HG02884 (cell line): ENCODE measurements around the gene SREBF1.

ENCODE experiments used
- ATAC-seq: cut with Tn5 transposase; IDR thresholded peaks from one replicate; pipeline ENCODE4 v1.9.1; 2021; ENCODE audit warnings: mild to moderate bottlenecking, moderate library complexity; ENCODE audit not compliant: unreplicated experiment

The SREBF1 gene

DNA sequence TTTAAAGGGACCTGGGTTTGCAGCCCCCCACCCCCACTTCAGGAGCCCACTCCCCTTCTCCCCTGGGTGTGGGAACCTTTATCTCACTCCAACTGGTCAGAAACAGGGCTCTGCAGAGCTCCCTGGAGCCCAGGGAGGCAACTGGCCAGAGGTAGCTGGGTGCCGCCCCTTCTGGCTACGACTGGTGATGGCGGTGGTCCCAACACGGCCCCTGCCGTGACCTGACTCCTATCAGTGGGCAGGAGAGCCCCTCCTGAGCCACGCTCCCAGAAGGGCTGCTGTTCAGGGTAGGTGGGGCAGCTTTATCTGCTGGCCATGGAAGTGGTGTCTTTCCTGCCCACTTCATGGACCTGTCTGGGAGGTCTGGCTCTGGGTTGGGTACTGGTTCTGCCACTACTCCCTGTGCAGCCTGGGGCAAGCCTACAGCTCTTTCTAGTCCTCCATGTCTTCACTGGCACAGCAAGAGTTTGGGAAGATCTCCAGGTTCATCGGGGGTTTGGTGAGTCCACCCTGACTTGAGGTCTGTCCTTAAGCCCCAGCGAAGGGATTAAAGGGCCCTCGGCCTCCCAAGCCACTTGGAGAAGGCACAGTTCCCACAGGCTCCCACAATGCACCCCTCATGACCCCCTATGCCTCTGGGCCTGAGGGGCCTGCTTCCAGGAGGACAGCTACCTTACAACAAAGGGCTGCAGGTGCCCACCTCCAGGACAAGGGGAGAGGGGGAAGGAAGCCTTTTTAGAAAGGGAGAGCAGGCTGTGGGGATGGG is 5.5 kb upstream of the SREBF1 start:
- ATAC-seq = no peak

DNA sequence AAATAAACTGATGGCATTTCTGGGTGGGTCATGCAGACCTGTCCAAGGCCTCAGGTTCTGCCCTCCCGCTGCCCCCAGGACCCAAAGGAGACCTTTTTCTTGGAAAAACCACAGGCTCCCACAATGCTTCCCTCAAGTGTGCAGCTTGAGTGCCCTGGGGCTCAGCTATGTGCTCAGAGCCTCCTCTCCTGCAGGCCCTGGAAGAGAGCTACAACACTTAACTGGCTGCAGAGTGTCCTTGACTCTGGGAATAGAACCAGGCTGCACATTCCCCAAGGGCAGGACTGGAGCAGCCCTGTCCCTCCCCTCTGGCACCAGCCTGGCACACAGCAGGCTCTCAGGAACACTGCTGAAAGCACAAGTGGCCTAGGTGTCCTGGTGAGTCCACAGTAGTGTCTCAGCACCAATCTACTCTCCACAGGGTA is 4.8 kb upstream of the SREBF1 start:
- ATAC-seq = no peak

- ATAC-seq = no peak
Observed at GRCh38 chr17:17840751-17841591, 4.2 kb upstream of the SREBF1 start.

DNA sequence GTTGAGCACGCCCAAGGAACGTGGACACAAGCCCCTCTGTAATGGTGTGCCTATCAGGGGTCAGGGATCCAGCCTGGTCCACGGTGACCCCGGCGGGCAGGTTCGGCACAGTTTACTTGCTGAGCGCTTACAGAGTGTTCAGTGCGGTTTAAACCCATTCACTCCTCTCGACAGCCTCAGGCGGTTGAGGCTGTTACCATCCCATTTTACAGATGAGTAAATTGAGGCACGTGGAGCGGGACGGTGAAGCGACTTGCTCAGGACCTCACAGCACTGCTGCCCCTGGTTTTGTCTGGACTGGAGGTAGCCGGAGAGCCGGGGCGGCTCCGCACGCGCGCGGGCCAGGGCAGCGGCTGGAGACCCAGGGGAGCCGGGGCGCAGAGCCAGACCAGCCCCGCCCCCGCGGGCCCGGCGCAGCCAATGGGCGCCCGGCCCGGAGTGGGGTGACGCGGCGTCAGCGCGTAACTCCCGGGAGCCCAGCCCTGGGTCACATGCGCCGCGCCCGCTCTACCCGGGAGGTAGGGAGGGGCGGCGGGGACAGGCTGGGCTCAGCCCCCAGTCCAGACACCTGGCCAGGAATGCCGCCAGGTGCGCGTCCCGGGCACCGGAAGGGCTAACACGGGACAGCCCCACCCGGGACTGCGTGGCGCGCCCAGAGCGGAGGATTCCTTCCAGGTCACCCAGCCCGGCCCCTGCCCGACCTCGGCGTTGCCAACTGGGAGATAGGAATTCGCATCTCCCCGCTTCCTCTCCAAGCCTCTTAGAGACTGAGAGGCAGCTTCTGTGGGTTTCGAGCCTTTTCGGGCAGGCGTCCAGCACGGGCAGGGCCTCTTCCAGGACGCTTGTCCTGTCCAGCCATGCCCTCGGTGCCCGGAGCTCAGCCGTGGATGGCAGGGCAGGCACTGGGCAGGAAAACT is 3.3 kb upstream of the SREBF1 start:
- peak; percentile 54 for ATAC-seq

GRCh38 chr17:17837966-17838962 is 1.5 kb upstream of the SREBF1 start:
- ATAC-seq = no peak

GRCh38 chr17:17837380-17837821 is 615 bp upstream of the SREBF1 start:
- ATAC-seq = no peak

DNA sequence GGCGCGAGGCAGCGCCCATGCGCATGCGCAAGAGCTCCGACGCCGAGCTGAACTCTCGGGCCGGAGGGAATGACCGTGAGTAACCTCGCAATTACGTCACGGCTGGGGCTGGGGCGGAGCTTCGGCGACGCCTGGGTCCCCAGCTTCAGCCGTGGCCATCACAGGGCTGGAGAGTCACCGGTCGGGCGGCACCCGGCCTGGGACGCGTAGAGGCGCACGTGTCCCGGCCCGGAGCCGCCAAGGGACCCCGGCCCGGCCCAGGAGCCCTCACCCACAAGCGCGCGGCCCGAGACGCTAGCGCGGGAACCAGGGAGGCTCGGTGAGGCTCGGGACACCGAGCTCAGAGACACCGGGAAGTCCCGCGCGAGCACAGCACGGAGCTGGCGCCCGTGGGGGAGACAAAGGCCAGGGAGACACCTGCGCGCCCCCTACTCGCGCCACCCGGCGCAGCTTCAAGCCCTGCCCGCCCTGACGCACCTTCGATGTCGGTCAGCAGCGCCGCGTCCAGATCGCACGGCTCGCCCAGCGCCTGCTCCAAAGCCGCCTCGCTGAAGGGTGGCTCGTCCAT is 452 bp downstream of the SREBF1 start:
- ATAC-seq = peak; percentile 49

DNA sequence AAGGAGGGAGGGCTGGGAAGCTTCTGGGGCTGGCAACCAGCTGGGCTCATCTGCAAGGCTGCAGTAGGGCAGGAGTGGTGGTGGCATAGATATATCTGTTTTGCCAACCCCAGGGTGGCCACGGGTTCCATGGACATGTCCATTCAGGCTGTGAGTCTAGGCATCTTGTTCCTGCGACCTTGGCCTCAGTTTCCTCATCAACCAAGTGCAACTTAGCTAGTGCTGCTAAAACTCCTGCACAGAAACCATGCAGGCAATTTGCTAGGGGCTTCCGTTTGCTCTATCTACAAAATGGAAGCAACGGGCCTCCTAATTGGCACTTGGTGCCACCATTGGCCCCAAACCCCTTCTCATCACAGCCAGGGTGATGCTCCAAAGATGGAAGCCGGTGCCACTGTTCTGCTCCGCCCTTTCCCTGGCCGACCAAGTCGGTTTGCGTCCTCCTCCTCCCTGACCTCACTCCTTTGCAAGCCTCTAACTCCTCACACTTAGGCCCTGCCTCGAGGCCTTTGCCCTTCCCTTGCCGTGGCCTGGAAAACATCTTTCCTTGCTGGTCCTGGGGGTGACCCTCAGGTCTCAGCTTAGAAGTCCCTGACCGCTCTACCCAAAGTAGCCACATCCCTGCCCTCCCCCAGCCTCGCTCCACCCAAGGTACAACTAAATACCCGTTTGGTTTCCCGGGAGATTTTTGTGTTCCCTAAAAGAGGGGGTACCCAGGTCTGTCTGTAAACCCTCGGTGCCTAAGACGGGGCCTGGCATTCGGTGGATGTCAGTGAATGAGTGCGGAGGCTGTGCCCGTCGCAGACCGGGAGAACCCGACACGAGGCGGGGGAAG is 1.2 kb downstream of the SREBF1 start:
- no peak for ATAC-seq

DNA sequence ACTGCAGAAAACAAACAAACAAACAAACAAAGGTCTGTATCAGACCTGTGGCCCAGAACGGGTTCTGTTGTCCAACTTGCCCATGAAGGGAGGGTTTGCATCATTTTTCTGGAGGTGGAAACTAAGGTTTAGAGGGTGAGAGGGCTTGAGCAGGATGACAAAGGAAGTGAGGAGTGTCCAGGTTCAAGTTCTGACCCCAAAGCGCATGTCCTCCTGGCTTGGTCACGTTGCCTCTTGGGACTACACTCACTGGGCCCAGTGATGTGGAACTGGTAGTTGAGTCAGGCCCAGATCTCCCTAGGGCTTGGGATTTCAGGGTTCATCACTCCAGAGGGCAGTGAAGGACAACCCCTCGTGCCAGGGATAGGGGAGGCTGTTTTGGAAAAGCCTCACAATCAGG is 1.8 kb downstream of the SREBF1 start:
- no peak for ATAC-seq

DNA sequence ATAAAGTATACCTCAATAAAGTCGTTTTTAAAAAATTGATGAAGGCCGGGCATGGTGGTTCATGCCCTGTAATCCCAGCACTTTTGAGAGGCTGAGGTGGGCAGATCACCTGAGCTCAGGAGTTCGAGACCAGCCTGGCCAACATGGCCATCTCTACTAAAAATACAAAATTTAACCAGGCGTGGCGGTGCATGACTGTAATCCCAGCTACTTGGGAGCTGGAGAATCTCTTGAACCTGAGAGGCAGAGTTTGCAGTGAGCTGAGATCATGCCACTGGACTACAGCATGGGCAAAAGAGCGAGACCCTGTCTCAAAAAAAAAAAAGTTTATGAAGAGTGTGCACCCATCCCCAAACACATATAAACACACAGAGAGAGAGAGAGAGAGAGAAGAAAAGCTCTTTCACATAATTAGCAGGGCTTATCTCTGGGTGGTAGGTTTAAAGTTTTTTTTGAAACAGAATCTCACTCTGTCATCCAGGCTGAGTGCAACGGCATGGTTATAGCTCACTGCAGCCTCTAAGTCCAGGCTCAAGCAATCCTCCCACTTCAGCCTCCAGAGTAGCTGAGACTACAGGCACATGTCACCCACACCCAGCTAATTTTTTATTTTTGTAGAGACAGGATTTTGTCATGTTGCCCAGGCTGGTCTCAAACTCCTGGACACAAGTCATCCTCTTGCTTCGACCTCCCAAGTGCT is 3.0 kb downstream of the SREBF1 start:
- ATAC-seq = no peak

DNA sequence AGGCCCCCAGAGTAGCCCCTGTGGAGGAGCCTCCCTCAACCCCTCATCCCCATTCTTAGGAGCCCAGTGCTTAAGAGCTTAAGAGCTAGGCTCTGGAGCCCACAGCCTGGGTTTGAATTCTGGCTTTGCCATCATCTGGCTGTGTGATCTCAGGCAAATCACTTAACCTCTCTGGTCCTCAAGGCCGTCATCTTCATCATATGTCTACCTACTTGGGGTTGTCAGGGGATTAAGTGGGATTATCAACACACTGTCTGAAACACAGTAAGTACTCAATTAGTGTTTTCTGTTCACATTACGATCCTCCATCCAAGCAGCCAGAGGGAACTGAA is 4.8 kb downstream of the SREBF1 start:
- no peak for ATAC-seq

DNA sequence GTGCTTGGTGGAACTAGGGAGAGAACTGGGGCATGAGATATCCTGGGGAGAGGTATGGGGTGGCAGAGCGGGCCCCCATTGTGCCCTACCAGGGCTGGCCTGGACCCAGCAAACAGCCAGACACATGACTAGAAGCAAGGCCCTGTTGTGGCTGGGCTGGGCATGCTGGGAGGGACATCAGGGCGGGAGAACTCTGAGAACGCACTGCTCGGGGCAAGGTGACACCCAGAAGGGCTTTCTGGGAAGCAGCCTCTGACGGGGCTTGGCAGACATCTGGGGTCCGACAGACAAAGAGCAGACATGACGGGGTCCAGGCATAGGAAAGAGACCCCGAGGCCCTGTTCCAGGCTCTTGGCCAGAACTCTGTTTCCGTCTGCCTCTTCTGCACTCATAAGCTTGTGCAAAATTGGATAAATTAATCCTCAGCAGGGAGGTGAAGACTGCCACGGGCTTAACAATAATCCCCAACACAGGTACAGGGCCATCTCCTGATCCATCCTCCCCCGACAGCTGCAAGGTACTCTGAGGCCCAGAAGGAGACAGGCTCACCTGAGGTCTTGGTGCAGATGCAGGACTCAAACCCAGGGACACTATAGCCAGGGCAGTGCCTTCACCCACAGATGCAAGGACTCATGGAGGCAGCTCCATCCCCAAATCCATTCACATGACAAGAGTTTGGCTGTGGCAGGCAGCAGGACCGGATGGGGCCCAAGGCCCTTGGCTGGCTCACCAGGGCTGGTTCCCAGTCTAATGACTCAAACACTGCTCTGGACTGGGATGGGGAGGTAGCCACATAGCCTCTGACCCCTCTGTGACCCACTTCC is 5.4 kb downstream of the SREBF1 start:
- no peak for ATAC-seq

DNA sequence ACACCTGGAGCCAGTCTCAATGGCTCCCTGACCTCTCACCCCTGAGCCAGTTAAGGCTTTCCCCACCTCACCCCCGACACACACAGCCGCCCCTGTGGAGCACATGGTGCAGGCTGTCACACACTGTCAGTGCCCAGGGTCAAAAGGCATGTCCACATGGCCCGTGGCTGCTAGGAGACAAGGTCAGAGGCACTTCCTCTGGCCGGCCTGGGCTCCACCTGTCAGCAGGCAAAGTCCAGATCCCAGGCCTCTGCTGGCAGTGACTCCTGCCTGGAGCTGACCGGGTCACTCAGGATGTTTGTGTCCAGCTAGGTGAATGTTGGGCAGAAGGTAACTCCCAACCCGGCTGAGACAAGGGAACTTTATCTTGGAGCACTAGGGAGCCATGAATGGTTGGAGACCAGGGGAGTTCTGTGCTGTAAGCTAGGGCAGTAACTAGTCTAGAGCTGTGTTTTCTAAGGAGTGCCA is 6.0 kb downstream of the SREBF1 start:
- ATAC-seq = no peak

GRCh38 chr17:17830269-17830567 is 6.6 kb downstream of the SREBF1 start:
- ATAC-seq = no peak

- no peak for ATAC-seq
Observed at GRCh38 chr17:17827826-17828621, 8.8 kb downstream of the SREBF1 start.

GRCh38 chr17:17826942-17827785 is 9.6 kb downstream of the SREBF1 start:
- ATAC-seq = no peak
